ENCODE results near the gene ALG8. TPM values are rescaled to one million over a fixed set of nuclear protein-coding genes. Genes with fewer than 3 reads are reported as not detected.

ALG8 gene
- polyA plus RNA-seq, 3 donors = 15.6 to 41.7 (median 40.6) TPM

DNA sequence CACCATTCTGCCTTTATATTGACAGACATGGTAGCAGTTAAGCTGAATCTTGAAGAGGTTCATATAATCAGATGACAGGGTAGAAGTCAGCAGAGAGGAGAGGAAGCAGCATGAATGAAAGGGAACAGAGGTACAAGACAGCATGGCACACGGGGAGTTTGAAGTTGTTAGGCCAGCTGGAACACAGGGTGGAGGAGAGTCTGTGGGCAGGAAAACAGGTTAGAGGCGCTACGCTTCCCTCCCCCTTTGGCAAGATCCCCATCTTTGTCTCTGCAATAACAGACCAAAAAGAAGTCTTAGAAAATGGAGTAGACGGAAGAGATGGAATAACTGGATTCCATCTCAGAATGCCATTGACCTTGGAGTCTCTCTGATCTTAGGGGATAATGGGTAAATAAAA, 39.8 kb downstream of the ALG8 start:
- H3K79me2 ChIP-seq (ENCODE audit: insufficient read depth, low read length) = no peaks in the 10 kb centered on the region
- no peaks in the 10 kb centered on the region for H3K4me1 ChIP-seq (ENCODE audit: control insufficient read depth in 1 of 2, insufficient read depth in 2 of 2, low read length in 2 of 2)
- Mint-ChIP-seq H3K27ac (no peak overlapping the region), H3K4me1 (peaks cover 4% of the 10 kb centered on the region), H3K4me3 (no peak overlapping the region), H3K27me3 (ENCODE audit: low read depth in 3 of 3) (no peaks in the 10 kb centered on the region), H3K9me3 (no peaks in the 10 kb centered on the region), H3K36me3 (peaks cover 39 to 61% of the 10 kb centered on the region in 2 donors)
- H3K36me3 ChIP-seq (replicated peaks in 1 of 2; ENCODE audit: control insufficient read depth in 1 of 2, insufficient read depth in 2 of 2, low read length in 2 of 2) = peaks cover 31 to 64% of the 10 kb centered on the region in 2 donors
- no peak overlapping the region for H3K4me3 ChIP-seq (replicated peaks in 1 of 3; ENCODE audit: low read depth in 2 of 3, low read length in 3 of 3)
- no peaks in the 10 kb centered on the region for H4K20me1 ChIP-seq (ENCODE audit: insufficient read depth, low read length)
- no peak overlapping the region for H3K9ac ChIP-seq (ENCODE audit: insufficient read depth, low read length, poor library complexity, severe bottlenecking)
- H3K27me3 ChIP-seq (ENCODE audit: control insufficient read depth in 2 of 2, insufficient read depth in 2 of 2, low read length in 2 of 2) = no peaks in the 10 kb centered on the region
- H2AFZ ChIP-seq (ENCODE audit: insufficient read depth, low read depth, low read length, poor library complexity, severe bottlenecking) = no peak overlapping the region
- no peak overlapping the region for H3K4me2 ChIP-seq (replicated peaks; ENCODE audit: extremely low read depth, low read length, poor library complexity, severe bottlenecking)
- H3K27ac ChIP-seq (ENCODE audit: low read depth in 1 of 2, low read length in 2 of 2) = no peak overlapping the region
- intact Hi-C loops (cut with micrococcal nuclease) = no loop called here
- DNase-seq = no peak
- TF ChIP-seq, protein P1, sequence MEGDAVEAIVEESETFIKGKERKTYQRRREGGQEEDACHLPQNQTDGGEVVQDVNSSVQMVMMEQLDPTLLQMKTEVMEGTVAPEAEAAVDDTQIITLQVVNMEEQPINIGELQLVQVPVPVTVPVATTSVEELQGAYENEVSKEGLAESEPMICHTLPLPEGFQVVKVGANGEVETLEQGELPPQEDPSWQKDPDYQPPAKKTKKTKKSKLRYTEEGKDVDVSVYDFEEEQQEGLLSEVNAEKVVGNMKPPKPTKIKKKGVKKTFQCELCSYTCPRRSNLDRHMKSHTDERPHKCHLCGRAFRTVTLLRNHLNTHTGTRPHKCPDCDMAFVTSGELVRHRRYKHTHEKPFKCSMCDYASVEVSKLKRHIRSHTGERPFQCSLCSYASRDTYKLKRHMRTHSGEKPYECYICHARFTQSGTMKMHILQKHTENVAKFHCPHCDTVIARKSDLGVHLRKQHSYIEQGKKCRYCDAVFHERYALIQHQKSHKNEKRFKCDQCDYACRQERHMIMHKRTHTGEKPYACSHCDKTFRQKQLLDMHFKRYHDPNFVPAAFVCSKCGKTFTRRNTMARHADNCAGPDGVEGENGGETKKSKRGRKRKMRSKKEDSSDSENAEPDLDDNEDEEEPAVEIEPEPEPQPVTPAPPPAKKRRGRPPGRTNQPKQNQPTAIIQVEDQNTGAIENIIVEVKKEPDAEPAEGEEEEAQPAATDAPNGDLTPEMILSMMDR (IDR thresholded peaks at IDR 0.05) = no peak
- H3K9me3 ChIP-seq (replicated peaks in 1 of 2; ENCODE audit: control insufficient read depth in 1 of 2, insufficient read depth in 1 of 2, low read length in 2 of 2) = no peaks in the 10 kb centered on the region
- WGBS (ENCODE audit: insufficient coverage) = 100% methylated on average over 2 of the region's 4 CpGs

DNA sequence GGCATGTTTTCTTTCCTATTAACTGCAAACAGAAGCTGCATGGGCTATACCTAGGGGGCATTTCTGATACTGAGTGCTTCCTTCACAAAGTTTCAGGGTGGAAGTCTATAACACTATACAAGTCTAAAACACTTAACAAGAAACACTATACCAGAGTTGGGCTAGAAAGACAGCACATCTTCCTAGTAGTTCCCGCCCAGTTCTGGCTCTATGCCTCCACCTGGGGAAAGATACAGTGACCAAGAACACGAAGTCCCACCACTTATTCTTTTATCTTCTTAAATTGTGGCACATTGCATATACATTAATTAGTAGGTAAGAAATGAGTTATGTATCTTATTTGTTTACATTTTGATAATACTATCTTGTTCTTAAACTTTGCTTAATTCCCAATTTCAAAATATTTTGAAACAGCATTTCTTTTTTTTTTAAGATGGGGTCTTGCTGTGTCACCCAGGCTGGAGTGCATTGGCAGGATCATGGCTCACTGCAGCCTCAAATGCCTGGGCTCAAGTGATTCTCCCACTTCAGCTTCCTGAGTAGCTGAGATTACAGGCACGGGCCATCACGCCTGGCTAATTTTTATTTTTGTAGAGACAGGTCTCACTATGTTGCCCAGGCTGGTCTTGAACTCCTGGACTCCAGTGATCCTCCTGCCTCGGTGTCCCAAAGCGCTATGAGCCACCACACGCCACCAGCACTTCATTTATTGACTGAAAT, 41.6 kb downstream of the ALG8 start:
- Mint-ChIP-seq H3K4me1 (peaks cover 4% of the 10 kb centered on the region), H3K27ac (no peak overlapping the region), H3K36me3 (peaks cover 41 to 55% of the 10 kb centered on the region in 2 donors), H3K4me3 (no peak overlapping the region), H3K27me3 (ENCODE audit: low read depth in 3 of 3) (no peaks in the 10 kb centered on the region), H3K9me3 (no peaks in the 10 kb centered on the region)
- Histone ChIP-seq H3K9me3 (replicated peaks in 1 of 2; ENCODE audit: control insufficient read depth in 1 of 2, insufficient read depth in 1 of 2, low read length in 2 of 2) (no peaks in the 10 kb centered on the region), H3K27ac (ENCODE audit: low read depth in 1 of 2, low read length in 2 of 2) (no peak overlapping the region), H3K79me2 (ENCODE audit: insufficient read depth, low read length) (no peaks in the 10 kb centered on the region), H4K20me1 (ENCODE audit: insufficient read depth, low read length) (no peaks in the 10 kb centered on the region), H3K27me3 (ENCODE audit: control insufficient read depth in 2 of 2, insufficient read depth in 2 of 2, low read length in 2 of 2) (no peaks in the 10 kb centered on the region), H2AFZ (ENCODE audit: insufficient read depth, low read depth, low read length, poor library complexity, severe bottlenecking) (no peak overlapping the region), H3K4me2 (replicated peaks; ENCODE audit: extremely low read depth, low read length, poor library complexity, severe bottlenecking) (no peak overlapping the region), H3K4me3 (replicated peaks in 1 of 3; ENCODE audit: low read depth in 2 of 3, low read length in 3 of 3) (no peak overlapping the region), H3K36me3 (replicated peaks in 1 of 2; ENCODE audit: control insufficient read depth in 1 of 2, insufficient read depth in 2 of 2, low read length in 2 of 2) (peaks cover 34 to 62% of the 10 kb centered on the region in 2 donors), H3K4me1 (ENCODE audit: control insufficient read depth in 1 of 2, insufficient read depth in 2 of 2, low read length in 2 of 2) (no peaks in the 10 kb centered on the region), H3K9ac (ENCODE audit: insufficient read depth, low read length, poor library complexity, severe bottlenecking) (no peak overlapping the region)
- TF ChIP-seq, protein P1 (IDR thresholded peaks at IDR 0.05) = no peak
- DNase-seq = no peak
- WGBS (ENCODE audit: insufficient coverage) = 100% methylated on average over 3 of the region's 7 CpGs
- intact Hi-C loops (cut with micrococcal nuclease) = no loop called here
